OCI-LY3 (cell line): ENCODE measurements around the gene DENND2A.

Source experiments
- EZH2phosphoT487 ChIP-seq: fragments of 200-600 bp; shearing (Covaris generic); IDR thresholded peaks from 2 replicates; pipeline ENCODE4 v1.6.1; 2018; ENCODE audit warnings: antibody characterized with exemption, mixed run types, low read depth
- TF ChIP-seq, protein P1 (sequence below): fragments of 200-600, 300-600 bp; sonication (generic); IDR thresholded peaks from 2 replicates; pipeline ENCODE4 v1.5.1; 2014; ENCODE audit warnings: antibody characterized with exemption, low read length, low read depth

GRCh38 chr7:140526787-140527664 is 113.6 kb downstream of the DENND2A start:
- TF ChIP-seq, protein P1, sequence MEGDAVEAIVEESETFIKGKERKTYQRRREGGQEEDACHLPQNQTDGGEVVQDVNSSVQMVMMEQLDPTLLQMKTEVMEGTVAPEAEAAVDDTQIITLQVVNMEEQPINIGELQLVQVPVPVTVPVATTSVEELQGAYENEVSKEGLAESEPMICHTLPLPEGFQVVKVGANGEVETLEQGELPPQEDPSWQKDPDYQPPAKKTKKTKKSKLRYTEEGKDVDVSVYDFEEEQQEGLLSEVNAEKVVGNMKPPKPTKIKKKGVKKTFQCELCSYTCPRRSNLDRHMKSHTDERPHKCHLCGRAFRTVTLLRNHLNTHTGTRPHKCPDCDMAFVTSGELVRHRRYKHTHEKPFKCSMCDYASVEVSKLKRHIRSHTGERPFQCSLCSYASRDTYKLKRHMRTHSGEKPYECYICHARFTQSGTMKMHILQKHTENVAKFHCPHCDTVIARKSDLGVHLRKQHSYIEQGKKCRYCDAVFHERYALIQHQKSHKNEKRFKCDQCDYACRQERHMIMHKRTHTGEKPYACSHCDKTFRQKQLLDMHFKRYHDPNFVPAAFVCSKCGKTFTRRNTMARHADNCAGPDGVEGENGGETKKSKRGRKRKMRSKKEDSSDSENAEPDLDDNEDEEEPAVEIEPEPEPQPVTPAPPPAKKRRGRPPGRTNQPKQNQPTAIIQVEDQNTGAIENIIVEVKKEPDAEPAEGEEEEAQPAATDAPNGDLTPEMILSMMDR = no peak
- TF ChIP-seq EZH2phosphoT487 = no peak
